ENCODE data around the gene NOS1. TPM values are rescaled to one million over a fixed set of nuclear protein-coding genes. Genes with fewer than 3 reads are reported as not detected.

The NOS1 gene
- total RNA-seq, 1 donor from 2014 or later: 0.07 TPM

DNA sequence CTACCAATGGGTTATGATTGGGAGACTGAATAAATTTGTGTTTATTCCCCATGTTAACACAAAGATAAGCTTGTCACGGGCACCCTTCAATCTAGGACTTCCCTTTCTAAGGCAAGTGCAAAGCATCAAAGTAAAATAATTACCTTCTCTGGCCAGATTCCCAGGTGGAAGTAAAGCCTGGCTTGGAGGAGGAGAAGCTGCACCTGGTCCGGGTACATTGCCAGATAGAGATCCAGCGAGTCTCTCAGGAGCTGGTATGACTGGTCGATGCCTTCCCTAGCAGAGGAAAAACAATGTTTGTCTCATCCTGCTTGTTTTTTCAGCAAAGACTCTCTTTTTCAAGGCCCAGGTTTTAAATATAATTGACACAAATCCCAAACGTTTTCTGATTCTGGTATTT lies 196.1 kb downstream of the NOS1 start:
- H3K36me3 Mint-ChIP-seq (ENCODE audit: low read depth): peaks cover 25% of the 10 kb centered on the region
- no peaks in the 10 kb centered on the region for H3K9me3 Mint-ChIP-seq
- no peak overlapping the region for H3K27ac Mint-ChIP-seq (ENCODE audit: unreplicated experiment)
- DNase-seq (ENCODE audit: low read depth, low spot score): no peak
- no peaks in the 10 kb centered on the region for H3K4me1 Mint-ChIP-seq
- H3K27me3 Mint-ChIP-seq (ENCODE audit: low read depth): no peaks in the 10 kb centered on the region
- TF ChIP-seq, protein P1, sequence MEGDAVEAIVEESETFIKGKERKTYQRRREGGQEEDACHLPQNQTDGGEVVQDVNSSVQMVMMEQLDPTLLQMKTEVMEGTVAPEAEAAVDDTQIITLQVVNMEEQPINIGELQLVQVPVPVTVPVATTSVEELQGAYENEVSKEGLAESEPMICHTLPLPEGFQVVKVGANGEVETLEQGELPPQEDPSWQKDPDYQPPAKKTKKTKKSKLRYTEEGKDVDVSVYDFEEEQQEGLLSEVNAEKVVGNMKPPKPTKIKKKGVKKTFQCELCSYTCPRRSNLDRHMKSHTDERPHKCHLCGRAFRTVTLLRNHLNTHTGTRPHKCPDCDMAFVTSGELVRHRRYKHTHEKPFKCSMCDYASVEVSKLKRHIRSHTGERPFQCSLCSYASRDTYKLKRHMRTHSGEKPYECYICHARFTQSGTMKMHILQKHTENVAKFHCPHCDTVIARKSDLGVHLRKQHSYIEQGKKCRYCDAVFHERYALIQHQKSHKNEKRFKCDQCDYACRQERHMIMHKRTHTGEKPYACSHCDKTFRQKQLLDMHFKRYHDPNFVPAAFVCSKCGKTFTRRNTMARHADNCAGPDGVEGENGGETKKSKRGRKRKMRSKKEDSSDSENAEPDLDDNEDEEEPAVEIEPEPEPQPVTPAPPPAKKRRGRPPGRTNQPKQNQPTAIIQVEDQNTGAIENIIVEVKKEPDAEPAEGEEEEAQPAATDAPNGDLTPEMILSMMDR (conservative IDR thresholded peaks at IDR 0.05): no peak
- H3K4me3 Mint-ChIP-seq: no peak overlapping the region

DNA sequence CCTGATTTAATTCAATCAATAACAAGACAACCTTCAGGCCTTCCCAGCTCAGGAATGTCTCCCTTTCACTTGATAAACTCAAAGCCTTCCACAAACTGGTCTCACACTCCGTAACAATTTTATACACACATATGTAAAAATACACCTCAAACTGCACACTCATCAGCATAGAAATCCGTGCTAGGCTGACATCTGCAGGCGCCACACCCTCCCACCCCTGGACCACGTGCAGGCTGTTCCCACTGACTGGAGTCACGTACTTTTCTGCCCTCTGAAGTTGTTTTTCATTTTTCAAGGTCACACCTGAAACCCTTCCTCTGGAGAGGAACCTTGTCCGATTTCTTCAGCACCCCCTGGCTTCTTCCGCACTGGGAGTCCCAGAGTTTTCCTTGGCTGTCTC lies 198.8 kb downstream of the NOS1 start:
- DNase-seq (ENCODE audit: low read depth, low spot score): no peak
- Mint-ChIP-seq H3K27ac (ENCODE audit: unreplicated experiment) (no peak overlapping the region), H3K4me3 (no peak overlapping the region), H3K27me3 (ENCODE audit: low read depth) (no peaks in the 10 kb centered on the region), H3K36me3 (ENCODE audit: low read depth) (peaks cover 16% of the 10 kb centered on the region), H3K4me1 (no peaks in the 10 kb centered on the region), H3K9me3 (no peaks in the 10 kb centered on the region)
- TF ChIP-seq, protein P1 (conservative IDR thresholded peaks at IDR 0.05): no peak

DNA sequence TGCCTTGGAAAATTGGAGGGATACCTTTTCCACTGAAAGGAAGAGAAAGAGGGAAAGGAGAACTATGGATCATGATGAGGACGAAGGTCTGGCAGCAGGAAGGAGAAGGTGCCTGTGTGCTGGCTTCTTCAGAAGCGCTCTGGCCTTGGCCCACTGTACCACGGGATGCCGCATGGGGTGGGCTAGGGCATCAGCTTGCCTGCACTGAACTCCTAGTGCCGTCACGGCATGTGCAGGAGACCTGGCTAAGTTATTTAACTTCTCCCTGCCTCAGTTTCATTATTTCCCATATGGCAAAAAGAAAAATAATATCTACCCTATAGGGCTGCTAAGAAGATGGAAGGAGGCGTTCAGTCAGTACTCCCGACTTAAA lies 199.3 kb downstream of the NOS1 start:
- no peak for DNase-seq (ENCODE audit: low read depth, low spot score)
- Mint-ChIP-seq H3K27me3 (ENCODE audit: low read depth) (no peaks in the 10 kb centered on the region), H3K27ac (ENCODE audit: unreplicated experiment) (no peak overlapping the region), H3K36me3 (ENCODE audit: low read depth) (peaks cover 15% of the 10 kb centered on the region), H3K4me3 (no peak overlapping the region), H3K4me1 (no peaks in the 10 kb centered on the region), H3K9me3 (no peaks in the 10 kb centered on the region)
- TF ChIP-seq, protein P1 (conservative IDR thresholded peaks at IDR 0.05): no peak

DNA sequence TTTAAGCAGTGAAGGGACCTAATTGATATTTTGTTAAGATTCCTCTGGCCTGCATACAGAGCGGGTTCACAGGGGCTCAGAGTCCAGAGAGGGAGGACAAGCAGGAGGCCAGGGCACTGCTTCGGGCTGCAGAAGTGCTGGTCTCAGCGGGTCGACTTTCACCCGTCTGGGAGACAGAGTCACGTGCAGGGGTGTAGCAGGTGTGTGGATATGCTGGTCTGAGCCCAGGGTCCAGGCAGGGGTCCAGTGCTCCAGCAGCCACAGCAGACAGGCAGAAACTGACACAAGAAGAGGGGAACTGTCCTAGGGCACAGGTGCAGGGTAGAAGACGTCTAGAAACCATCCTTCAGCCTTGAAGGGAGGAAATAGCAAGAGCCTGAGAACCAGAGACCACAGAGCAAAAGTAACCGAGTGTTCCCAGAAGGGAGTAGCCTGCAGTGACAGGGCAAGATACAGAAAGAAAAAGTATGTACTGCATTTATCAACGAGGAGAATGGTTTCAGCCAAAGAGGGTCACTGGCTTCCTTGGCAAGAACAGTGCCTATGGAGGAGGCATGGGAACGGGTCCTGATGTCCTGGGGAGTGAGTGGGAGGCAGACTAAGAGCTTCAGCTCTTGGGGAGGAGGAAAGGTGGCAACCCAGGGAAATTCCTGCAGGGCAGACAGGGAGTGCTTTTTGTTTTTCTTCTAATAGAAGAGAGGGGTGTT lies 199.8 kb downstream of the NOS1 start:
- TF ChIP-seq, protein P1 (conservative IDR thresholded peaks at IDR 0.05): no peak
- DNase-seq (ENCODE audit: low read depth, low spot score): no peak
- H3K4me3 Mint-ChIP-seq: no peak overlapping the region
- no peaks in the 10 kb centered on the region for H3K4me1 Mint-ChIP-seq
- no peaks in the 10 kb centered on the region for H3K27me3 Mint-ChIP-seq (ENCODE audit: low read depth)
- H3K36me3 Mint-ChIP-seq (ENCODE audit: low read depth): peaks cover 12% of the 10 kb centered on the region
- H3K27ac Mint-ChIP-seq (ENCODE audit: unreplicated experiment): no peak overlapping the region
- no peaks in the 10 kb centered on the region for H3K9me3 Mint-ChIP-seq

DNA sequence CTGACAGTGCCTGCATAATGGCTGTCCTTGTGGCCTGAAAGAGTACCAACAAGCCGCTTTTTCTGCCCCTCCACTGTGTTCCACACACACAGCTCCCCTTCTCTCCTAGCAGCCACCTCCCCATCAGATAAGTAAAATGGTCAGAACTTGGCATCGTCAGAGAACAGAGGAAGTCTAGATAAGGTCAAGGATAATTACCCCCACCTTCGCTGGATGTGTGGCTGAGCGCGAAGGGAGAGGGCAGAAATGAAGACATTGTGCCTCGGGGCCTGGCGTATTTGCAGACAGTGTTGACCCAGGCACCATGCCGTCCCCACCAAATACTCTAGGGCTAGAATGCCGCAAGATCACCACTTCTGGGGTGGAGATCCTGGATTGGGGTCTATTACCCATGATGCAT lies 201.8 kb downstream of the NOS1 start:
- Mint-ChIP-seq H3K27ac (ENCODE audit: unreplicated experiment) (no peak overlapping the region), H3K4me1 (no peaks in the 10 kb centered on the region), H3K27me3 (ENCODE audit: low read depth) (no peaks in the 10 kb centered on the region), H3K4me3 (no peak overlapping the region), H3K9me3 (no peaks in the 10 kb centered on the region), H3K36me3 (ENCODE audit: low read depth) (peaks cover 11% of the 10 kb centered on the region)
- TF ChIP-seq, protein P1 (conservative IDR thresholded peaks at IDR 0.05): no peak
- no peak for DNase-seq (ENCODE audit: low read depth, low spot score)
